Measurements from ENCODE around the gene FADS3.

The FADS3 gene

GRCh38 chr11:61854206-61854895 lies 37.0 kb downstream of the FADS3 start:
- no peak for DNase-seq

DNA sequence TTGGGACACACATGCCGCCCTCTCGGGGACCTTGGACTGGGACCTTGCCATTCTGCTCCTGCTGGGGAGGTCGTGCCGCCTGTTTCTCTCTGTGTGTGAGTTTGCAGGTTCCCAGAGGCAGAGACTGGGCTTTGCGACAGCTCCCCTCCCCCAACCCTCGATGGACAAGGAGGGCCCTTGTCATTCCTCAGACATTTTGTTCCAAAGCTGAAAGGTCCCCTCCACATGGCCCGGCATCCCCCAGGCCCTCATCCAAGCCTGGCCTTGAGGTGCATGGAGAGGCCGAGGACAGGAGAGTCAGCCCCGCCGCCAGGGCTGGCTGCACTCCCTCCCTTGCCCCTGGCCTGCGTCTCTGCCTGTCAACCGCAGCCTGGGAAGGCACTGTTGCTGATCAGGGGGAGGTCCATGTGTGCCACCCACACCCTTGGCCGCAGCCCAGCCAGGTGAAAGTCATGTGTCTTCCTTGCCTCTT lies 37.6 kb downstream of the FADS3 start:
- DNase-seq = no peak

DNA sequence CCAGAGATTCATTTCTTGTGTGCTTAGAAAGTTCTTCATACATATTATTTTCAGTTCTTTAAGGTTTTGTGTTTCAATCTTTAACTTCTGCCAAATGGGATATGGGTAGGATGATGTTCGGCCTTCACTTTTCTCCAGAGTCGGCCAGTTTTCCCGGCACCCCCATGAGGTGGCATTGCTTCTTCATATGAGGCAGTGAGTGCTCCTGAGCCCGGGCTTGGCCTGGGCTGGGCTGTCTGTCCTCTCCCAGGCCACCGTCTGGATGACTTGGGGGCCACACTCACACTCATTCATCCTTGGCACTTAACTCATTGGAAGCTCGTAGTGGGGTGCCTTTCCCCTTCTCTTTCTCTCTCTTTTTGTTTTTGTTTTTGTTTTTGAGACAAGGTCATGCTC lies 39.4 kb downstream of the FADS3 start:
- no peak for DNase-seq

GRCh38 chr11:61851113-61851899 lies 40.0 kb downstream of the FADS3 start:
- DNase-seq = no peak

- DNase-seq = no peak
Observed at GRCh38 chr11:61850687-61851086, 40.7 kb downstream of the FADS3 start.

- DNase-seq = no peak
Observed at GRCh38 chr11:61848631-61849030, 42.7 kb downstream of the FADS3 start.

DNA sequence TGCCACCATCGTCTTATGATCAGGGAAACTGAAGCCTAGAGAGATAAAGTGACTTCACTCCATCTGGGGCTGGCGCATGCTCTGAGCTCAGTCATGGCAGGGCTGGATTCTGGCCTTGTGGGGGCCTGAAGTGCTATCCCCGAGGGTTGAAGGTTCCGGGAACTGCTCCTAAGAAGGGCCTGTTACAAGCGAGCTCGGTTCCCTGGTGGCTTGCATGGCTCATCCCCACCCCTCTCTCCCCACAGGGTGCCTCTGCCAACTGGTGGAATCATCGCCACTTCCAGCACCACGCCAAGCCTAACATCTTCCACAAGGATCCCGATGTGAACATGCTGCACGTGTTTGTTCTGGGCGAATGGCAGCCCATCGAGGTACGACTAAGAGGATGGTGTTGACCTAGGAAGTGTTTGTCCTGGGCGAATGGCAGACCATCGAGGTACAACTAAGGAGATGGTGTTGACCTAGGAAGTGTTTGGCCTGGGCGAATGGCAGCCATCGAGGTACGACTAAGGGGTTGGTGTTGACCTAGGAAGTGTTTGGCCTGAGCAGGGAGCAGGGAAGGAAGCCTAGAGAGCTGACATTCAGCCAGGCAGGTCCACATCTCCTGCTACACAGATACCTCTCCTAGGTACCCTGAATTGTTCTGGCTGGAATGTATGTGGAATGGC lies 43.3 kb downstream of the FADS3 start:
- DNase-seq = no peak

GRCh38 chr11:61846362-61847020 lies 44.9 kb downstream of the FADS3 start:
- DNase-seq = no peak

DNA sequence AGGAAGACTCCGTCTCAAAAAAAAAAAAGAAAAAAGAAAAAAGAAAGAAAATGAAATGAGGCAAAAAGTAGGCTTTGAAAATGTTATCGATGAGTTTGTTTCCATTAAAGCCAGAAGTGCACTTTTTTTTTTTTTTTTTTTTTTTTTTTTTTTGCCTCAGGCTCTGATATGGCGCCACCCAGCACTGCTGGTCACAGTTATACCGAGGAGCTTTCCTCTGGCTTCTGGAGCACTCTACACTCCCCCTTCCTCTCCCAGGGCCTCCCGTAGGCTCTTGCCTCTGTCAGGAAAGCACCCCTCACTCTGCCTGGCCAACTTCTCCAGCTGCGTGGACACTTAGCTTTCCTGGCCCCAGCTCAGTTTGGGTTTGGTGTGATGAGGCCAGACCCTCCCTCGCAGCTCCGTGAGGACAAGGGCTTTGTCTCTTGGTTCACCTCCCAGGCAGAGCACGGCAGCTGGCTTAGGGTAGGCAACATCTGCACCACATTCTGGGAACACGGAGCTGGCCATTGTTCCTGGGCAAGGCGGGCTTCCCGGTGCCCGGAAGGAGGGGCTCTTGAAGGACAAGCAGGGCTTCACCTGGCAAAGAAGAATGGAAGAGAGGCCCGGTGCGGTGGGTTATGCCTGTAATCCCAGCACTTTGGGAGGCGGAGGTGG lies 46.3 kb downstream of the FADS3 start:
- DNase-seq = no peak

DNA sequence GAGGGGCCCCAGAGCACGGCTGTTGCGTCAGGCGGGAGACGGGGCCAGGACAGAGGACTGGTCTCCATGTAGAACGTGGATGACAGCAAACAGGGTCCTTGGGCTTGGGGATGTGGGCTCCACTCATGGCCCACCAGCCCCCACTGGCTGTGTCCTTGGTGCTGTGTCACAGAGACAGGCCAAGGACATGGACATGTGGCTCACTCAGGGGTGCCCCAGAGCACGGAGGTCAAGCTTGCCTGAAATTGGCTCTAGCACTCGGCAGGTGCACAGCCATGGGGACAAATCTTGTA lies 48.9 kb downstream of the FADS3 start:
- no peak for DNase-seq

DNA sequence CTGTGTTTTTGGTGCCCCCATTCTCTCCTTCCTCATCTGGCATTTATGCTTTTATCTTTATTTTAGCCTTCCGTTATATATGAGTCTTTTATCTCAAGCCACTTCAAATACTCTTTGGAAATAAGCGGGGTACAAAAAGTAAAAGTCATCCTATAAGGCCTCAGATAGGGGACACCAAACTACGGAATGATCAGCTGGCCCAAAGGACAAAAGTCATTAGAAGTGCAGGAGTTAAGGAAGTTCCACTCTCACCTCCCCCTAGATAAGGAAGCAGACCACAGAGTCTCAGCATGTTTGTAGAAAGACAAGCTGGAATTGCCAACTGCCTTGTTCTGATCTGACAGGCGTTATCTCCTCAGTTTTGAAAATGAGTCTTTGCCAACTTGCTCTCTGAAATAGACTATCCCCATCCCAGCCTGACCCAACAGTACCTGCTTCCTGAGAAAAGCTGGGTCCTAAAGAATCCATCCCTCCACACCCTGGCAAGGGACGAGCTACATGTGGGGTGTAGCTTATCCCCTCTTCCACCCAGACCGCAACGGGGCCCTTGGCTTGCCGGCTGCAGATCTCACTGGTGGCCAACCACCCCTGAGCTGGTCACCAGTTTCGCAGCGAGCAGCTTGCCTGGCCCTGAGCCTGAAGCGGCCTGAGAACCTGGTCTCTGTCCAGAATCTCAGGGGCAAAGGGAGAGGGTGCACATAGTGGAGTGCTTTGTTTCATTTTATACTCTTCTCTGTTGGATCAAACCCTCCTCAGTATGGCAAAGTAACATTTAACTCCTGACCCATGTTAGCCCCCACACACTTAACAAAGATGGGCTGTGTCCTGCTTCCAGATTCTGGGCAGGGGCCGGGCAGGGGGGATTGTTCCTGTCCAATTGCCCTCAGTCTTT lies 49.5 kb downstream of the FADS3 start:
- DNase-seq = no peak

GRCh38 chr11:61840371-61840770 lies 51.0 kb downstream of the FADS3 start:
- DNase-seq = no peak

GRCh38 chr11:61839742-61840141 lies 51.6 kb downstream of the FADS3 start:
- DNase-seq = no peak

- DNase-seq = no peak
Observed at GRCh38 chr11:61838921-61839320, 52.4 kb downstream of the FADS3 start.

GRCh38 chr11:61838501-61838900 lies 52.8 kb downstream of the FADS3 start:
- DNase-seq = no peak

DNA sequence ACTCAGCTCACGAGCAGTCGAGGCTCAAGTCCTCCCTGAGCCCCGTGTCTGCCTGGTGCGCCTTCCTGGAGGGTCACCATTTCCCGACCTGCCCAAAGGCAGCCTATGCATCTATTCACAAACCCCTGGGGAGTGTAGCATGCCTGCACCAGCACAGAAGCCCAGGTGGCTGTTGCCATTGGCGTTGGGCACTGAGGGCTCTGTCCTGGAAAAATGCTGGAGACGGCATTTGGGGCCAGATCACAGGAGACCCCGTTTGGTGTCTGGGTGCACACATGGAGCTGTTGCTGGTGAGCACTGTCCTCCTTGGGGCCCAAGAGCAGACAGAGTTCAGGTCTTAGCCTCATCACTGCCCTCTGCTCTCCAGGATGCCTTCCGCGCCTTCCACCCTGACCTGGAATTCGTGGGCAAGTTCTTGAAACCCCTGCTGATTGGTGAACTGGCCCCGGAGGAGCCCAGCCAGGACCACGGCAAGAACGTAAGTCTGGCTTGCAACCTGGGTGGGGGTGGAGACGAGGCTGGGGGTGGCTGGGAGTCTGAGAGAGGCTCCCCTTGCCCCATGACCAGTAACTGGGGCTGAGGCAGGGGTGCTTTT lies 53.8 kb downstream of the FADS3 start:
- DNase-seq = no peak

DNA sequence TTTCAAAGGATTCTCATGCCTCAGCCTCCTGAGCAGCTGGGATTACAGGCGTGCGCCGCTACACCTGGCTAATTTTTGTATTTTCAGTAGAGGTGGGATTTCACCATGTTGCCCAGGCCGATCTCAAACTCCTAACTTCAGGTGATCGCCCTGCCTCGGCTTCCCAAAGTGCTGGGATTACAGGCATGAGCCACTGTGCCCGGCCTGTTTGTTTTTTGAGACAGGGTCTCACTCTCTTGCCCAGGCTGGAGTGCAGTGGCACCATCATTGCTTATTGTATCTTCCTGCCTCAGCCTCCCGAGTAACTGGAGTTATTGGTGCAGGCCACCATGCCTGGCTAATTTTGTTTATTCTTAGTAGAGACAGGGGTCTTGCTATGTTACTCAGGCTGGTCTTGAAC lies 55.2 kb downstream of the FADS3 start:
- DNase-seq = no peak

GRCh38 chr11:61834278-61835048 lies 56.9 kb downstream of the FADS3 start:
- no peak for DNase-seq

- DNase-seq = no peak
Observed at GRCh38 chr11:61833926-61834277, 57.4 kb downstream of the FADS3 start.

GRCh38 chr11:61833471-61833870 lies 57.9 kb downstream of the FADS3 start:
- no peak for DNase-seq

DNA sequence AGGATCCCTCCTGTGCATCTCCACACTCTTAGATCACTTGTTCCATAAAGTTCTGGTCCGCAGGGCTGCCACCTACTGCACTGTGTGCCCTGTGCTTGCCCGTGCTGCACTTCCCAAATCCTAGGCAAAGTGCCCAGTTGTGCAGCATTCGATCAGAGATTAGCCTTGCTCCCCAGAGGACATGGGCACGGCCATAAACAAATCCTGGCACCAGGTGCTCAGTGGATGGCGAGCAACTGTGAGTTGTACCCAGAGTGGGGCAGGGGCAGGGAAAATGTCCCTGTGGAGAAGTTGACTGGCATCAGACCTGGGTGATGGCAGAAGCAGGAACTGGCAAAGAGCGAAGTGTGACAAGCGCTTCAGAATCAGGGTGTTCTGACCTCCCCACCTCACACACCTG lies 58.6 kb downstream of the FADS3 start:
- DNase-seq = no peak

Data from GOT3 (cell line).